Sigmoid colon (tissue), 4 donors: ENCODE results near the gene VSIG10L.

Experiments
- CTCF ChIP-seq, 4 experiments: fragments of 450-650 bp in 3 of 4; fragments of 200-600 bp in 1 of 4; IDR thresholded peaks; one replicate each; pipeline ENCODE4 v1.5.1; 2016 to 2019; ENCODE audit warnings: antibody characterized with exemption in 4 of 4, mild to moderate bottlenecking in 3 of 4, moderate library complexity in 2 of 4
- POLR2AphosphoS5 ChIP-seq, 4 donors: sonication (generic); formaldehyde crosslinking; IDR thresholded peaks; one replicate each; pipeline ENCODE4 v1.6.1; 2017; ENCODE audit warnings: antibody characterized with exemption in 4 of 4

- no peak for TF ChIP-seq CTCF (IDR thresholded peaks at IDR 0.05)
- no peak for TF ChIP-seq POLR2AphosphoS5 (IDR thresholded peaks at IDR 0.05)
These were observed 30.2 kb upstream of the VSIG10L start for GRCh38 chr19:51372021-51372648.
